ENCODE measurements around the gene ADISSP.

Gene ADISSP

DNA sequence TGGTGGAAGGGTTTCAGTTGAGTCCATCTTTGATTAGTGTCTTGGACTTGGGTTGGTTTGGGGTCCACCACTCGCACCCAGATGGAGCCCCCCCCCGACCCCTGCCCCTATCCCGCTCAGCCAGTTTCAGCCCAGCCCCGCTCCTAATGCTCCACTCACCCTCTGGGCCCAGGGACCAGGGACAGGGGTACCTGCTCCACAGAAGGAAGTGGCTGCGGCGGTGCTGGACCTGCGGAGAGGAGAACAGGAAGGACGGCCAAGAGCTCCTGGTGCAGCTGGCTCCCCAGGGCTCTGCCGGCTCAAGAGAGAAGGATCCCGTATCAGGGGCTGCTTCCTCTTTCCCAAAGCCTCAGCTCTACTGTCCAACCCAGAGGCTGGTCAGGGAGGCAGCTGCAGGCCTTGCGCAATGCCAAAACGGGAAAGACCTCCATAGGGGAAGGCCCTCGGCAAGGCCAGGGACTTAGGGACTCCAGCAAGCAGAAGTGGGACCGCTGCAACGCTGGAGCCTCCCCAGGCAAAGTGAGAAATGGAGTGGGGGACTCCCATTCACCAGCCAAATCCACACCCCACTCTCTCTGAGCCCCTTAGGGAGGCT lies 55.2 kb downstream of the ADISSP start, which contains the start of gene SIGLEC1:
TSS of gene SIGLEC1 (minus strand) at position 322 of the 595 bp plus-strand sequence. CDS start 5,472 bp downstream, outside the sequence.
- H3K27ac ChIP-seq (ENCODE audit: extremely low read depth, low read depth, low read length) = no peak within 1 kb of the TSS
- H3K9me3 ChIP-seq (ENCODE audit: control insufficient read depth, insufficient read depth, low read depth, low read length) = no peaks in the 10 kb centered on the region
- H3K4me3 ChIP-seq (ENCODE audit: low read depth, low read length) = no peak within 1 kb of the TSS
- no peak for TF ChIP-seq ZNF132 (tag by site-specific recombination; IDR thresholded peaks at IDR 0.05; ENCODE audit: borderline replicate concordance)
- TF ChIP-seq, protein P1, sequence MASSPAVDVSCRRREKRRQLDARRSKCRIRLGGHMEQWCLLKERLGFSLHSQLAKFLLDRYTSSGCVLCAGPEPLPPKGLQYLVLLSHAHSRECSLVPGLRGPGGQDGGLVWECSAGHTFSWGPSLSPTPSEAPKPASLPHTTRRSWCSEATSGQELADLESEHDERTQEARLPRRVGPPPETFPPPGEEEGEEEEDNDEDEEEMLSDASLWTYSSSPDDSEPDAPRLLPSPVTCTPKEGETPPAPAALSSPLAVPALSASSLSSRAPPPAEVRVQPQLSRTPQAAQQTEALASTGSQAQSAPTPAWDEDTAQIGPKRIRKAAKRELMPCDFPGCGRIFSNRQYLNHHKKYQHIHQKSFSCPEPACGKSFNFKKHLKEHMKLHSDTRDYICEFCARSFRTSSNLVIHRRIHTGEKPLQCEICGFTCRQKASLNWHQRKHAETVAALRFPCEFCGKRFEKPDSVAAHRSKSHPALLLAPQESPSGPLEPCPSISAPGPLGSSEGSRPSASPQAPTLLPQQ (tag by site-specific recombination; IDR thresholded peaks at IDR 0.05) = no peak
- TF ChIP-seq TRIM28 (IDR thresholded peaks at IDR 0.05; ENCODE audit: borderline replicate concordance, low read length) = no peak
- no peak for TF ChIP-seq ZNF274 (IDR thresholded peaks at IDR 0.05; ENCODE audit: low read length)
- no peak for TF ChIP-seq ZNF274 (tag by site-specific recombination; IDR thresholded peaks at IDR 0.05; ENCODE audit: borderline replicate concordance)
- no peak for TF ChIP-seq ZNF324 (tag by site-specific recombination; IDR thresholded peaks at IDR 0.05)
- TF ChIP-seq, protein P2, sequence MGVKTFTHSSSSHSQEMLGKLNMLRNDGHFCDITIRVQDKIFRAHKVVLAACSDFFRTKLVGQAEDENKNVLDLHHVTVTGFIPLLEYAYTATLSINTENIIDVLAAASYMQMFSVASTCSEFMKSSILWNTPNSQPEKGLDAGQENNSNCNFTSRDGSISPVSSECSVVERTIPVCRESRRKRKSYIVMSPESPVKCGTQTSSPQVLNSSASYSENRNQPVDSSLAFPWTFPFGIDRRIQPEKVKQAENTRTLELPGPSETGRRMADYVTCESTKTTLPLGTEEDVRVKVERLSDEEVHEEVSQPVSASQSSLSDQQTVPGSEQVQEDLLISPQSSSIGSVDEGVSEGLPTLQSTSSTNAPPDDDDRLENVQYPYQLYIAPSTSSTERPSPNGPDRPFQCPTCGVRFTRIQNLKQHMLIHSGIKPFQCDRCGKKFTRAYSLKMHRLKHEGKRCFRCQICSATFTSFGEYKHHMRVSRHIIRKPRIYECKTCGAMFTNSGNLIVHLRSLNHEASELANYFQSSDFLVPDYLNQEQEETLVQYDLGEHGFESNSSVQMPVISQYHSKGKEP (tag by site-specific recombination; IDR thresholded peaks at IDR 0.05) = no peak
- TF ChIP-seq ZNF221 (tag by site-specific recombination; IDR thresholded peaks at IDR 0.05; ENCODE audit: borderline replicate concordance) = no peak
- no peak for TF ChIP-seq ZNF747 (tag by site-specific recombination; IDR thresholded peaks at IDR 0.05)
- no peak for TF ChIP-seq ZNF202 (tag by site-specific recombination; IDR thresholded peaks at IDR 0.05; ENCODE audit: borderline replicate concordance)
- TF ChIP-seq RBAK (tag by site-specific recombination; IDR thresholded peaks at IDR 0.05) = no peak
- TF ChIP-seq ZNF155 (tag by site-specific recombination; IDR thresholded peaks at IDR 0.05) = no peak
- TF ChIP-seq ZNF391 (tag by site-specific recombination; IDR thresholded peaks at IDR 0.05; ENCODE audit: borderline replicate concordance, low read depth) = no peak
- TF ChIP-seq, protein P3, sequence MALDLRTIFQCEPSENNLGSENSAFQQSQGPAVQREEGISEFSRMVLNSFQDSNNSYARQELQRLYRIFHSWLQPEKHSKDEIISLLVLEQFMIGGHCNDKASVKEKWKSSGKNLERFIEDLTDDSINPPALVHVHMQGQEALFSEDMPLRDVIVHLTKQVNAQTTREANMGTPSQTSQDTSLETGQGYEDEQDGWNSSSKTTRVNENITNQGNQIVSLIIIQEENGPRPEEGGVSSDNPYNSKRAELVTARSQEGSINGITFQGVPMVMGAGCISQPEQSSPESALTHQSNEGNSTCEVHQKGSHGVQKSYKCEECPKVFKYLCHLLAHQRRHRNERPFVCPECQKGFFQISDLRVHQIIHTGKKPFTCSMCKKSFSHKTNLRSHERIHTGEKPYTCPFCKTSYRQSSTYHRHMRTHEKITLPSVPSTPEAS (tag by site-specific recombination; IDR thresholded peaks at IDR 0.05) = no peak
- no peak for TF ChIP-seq ZNF707 (tag by site-specific recombination; IDR thresholded peaks at IDR 0.05)
- CTCF ChIA-PET = interaction anchor here (0.8 to 3.2 kb wide), 6 partner anchors 9 to 373 kb away, joined by 3 to 26 read pairs (median 4); no protein-coding TSS in a partner anchor
- H3K4me1 ChIP-seq (ENCODE audit: control insufficient read depth, insufficient read depth, low read length) = no peaks in the 10 kb centered on the region
- H3K36me3 ChIP-seq (ENCODE audit: control insufficient read depth in 2 of 2, insufficient read depth in 1 of 2, low read length in 2 of 2) = no peaks in the 10 kb centered on the region
- POLR2A ChIA-PET = no interaction called here

DNA sequence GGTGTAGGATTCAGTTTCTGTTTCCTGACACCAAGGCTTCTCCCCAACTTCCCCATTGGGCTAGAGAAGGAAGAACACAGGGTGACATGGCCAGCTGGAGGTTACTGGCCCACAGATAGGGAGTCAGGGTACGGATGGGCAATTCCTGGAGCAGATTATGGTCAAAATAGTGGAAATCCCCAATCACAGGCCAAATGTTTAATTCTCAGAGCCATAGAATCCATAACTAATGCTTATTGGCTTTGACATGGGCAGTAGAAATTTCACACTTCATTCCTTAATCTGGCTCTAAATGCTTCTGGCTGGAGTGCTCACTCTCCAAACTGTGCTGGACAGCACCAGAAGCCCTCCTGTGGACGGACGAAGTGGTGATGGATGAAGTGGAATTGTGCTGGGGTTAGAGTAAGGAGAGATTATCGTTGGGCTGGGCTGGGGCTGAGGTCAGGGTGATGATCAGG lies 56.0 kb downstream of the ADISSP start:
- Histone ChIP-seq H3K36me3 (ENCODE audit: control insufficient read depth in 2 of 2, insufficient read depth in 1 of 2, low read length in 2 of 2) (no peaks in the 10 kb centered on the region), H3K4me3 (ENCODE audit: low read depth, low read length) (no peak overlapping the region), H3K9me3 (ENCODE audit: control insufficient read depth, insufficient read depth, low read depth, low read length) (no peaks in the 10 kb centered on the region), H3K27ac (ENCODE audit: extremely low read depth, low read depth, low read length) (no peak overlapping the region), H3K4me1 (ENCODE audit: control insufficient read depth, insufficient read depth, low read length) (no peaks in the 10 kb centered on the region)
- TF ChIP-seq, protein P4, sequence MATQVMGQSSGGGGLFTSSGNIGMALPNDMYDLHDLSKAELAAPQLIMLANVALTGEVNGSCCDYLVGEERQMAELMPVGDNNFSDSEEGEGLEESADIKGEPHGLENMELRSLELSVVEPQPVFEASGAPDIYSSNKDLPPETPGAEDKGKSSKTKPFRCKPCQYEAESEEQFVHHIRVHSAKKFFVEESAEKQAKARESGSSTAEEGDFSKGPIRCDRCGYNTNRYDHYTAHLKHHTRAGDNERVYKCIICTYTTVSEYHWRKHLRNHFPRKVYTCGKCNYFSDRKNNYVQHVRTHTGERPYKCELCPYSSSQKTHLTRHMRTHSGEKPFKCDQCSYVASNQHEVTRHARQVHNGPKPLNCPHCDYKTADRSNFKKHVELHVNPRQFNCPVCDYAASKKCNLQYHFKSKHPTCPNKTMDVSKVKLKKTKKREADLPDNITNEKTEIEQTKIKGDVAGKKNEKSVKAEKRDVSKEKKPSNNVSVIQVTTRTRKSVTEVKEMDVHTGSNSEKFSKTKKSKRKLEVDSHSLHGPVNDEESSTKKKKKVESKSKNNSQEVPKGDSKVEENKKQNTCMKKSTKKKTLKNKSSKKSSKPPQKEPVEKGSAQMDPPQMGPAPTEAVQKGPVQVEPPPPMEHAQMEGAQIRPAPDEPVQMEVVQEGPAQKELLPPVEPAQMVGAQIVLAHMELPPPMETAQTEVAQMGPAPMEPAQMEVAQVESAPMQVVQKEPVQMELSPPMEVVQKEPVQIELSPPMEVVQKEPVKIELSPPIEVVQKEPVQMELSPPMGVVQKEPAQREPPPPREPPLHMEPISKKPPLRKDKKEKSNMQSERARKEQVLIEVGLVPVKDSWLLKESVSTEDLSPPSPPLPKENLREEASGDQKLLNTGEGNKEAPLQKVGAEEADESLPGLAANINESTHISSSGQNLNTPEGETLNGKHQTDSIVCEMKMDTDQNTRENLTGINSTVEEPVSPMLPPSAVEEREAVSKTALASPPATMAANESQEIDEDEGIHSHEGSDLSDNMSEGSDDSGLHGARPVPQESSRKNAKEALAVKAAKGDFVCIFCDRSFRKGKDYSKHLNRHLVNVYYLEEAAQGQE (tag by site-specific recombination; IDR thresholded peaks at IDR 0.05) = peak; percentile 82; the same call in 1 of the 2 replicates
- TF ChIP-seq, protein P5, sequence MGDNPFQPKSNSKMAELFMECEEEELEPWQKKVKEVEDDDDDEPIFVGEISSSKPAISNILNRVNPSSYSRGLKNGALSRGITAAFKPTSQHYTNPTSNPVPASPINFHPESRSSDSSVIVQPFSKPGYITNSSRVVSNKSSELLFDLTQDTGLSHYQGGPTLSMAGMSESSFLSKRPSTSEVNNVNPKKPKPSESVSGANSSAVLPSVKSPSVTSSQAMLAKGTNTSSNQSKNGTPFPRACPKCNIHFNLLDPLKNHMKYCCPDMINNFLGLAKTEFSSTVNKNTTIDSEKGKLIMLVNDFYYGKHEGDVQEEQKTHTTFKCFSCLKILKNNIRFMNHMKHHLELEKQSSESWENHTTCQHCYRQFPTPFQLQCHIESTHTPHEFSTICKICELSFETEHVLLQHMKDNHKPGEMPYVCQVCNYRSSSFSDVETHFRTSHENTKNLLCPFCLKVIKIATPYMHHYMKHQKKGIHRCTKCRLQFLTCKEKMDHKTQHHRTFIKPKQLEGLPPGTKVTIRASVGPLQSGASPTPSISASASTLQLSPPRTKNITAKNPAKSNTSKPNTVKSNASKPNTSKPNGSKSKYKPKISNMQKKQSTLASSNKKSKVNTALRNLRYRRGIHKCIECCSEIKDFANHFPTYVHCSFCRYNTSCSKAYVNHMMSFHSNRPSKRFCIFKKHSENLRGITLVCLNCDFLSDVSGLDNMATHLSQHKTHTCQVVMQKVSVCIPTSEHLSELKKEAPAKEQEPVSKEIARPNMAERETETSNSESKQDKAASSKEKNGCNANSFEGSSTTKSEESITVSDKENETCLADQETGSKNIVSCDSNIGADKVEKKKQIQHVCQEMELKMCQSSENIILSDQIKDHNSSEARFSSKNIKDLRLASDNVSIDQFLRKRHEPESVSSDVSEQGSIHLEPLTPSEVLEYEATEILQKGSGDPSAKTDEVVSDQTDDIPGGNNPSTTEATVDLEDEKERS (tag by site-specific recombination; IDR thresholded peaks at IDR 0.05) = no peak
- ChIA-PET POLR2A (interaction anchor here (0.6 to 2.1 kb wide), 5 partner anchors 21 to 502 kb away, joined by 3 to 8 read pairs (median 4); partner anchors contain the start of genes ADISSP, HSPA12B and SPEF1), CTCF (interaction anchor here (0.6 to 3.2 kb wide), 51 partner anchors 9 to 494 kb away, joined by 3 to 94 read pairs (median 6); partner anchors contain the start of genes ADAM33, ADISSP, AP5S1 and SPEF1)
